Keratinocyte (primary cell): Measurements from ENCODE around the gene AFF2. TPM values are rescaled to one million over a fixed set of nuclear protein-coding genes. Genes with fewer than 3 reads are reported as not detected.

ENCODE experiments used
- DNase-seq: peaks from one replicate; pipeline ENCODE4 v3.0.0-alpha.2; 2011; ENCODE audit warnings: low read depth, missing footprints, low spot score
- FAIRE-seq: peaks from 2 replicates; lab custom pipeline; 2011; peaks lifted over from hg19 to GRCh38; lab: Jason Lieb, UNC
- H2AFZ ChIP-seq: 2 replicates; pipeline ENCODE4 v1.6.0; 2012; ENCODE audit warnings: low read length, control low read depth, inconsistent platforms; ENCODE audit not compliant: control insufficient read depth
- H3K27ac ChIP-seq: 2 replicates; pipeline ENCODE4 v1.5.1; 2011; ENCODE audit warnings: low read length; ENCODE audit not compliant: control insufficient read depth, insufficient read depth
- H3K27me3 ChIP-seq: 3 replicates; pipeline ENCODE4 v1.6.0; 2011; ENCODE audit warnings: low read length; ENCODE audit not compliant: control insufficient read depth, insufficient read depth; ENCODE audit errors: extremely low read depth
- H3K36me3 ChIP-seq, 2 experiments: 2 replicates in 1 of 2; 3 replicates in 1 of 2; pipeline ENCODE4 v1.5.1; 2011; ENCODE audit warnings: low read length in 2 of 2, mild to moderate bottlenecking in 1 of 2; ENCODE audit not compliant: control insufficient read depth in 2 of 2, insufficient read depth in 2 of 2; ENCODE audit errors: extremely low read depth in 1 of 2
- H3K4me1 ChIP-seq: 3 replicates; pipeline ENCODE4 v1.5.1; 2011; ENCODE audit warnings: low read length; ENCODE audit not compliant: control insufficient read depth, insufficient read depth; ENCODE audit errors: extremely low read depth
- H3K4me2 ChIP-seq: 3 replicates; pipeline ENCODE4 v1.6.0; 2011; ENCODE audit warnings: low read depth, low read length; ENCODE audit not compliant: control insufficient read depth, insufficient read depth; ENCODE audit errors: extremely low read depth
- H3K4me3 ChIP-seq, 3 experiments: fragments of 200-600 bp in 1 of 3; sonication (generic) in 1 of 3; 2 replicates in 2 of 3; 3 replicates in 1 of 3; pipeline ENCODE4 v1.5.1; 2011 to 2016; ENCODE audit warnings: low read length in 3 of 3, mild to moderate bottlenecking in 3 of 3, control low read depth in 2 of 3, inconsistent platforms in 1 of 3, low read depth in 1 of 3, mixed read lengths in 1 of 3, mixed run types in 1 of 3, moderate library complexity in 1 of 3; ENCODE audit not compliant: control insufficient read depth in 2 of 3, insufficient read depth in 2 of 3; ENCODE audit errors: extremely low read depth in 1 of 3
- H3K79me2 ChIP-seq: 2 replicates; pipeline ENCODE4 v1.6.0; 2012; ENCODE audit warnings: low read length; ENCODE audit not compliant: control insufficient read depth, insufficient read depth
- H3K9ac ChIP-seq: 3 replicates; pipeline ENCODE4 v1.6.0; 2011; ENCODE audit warnings: low read length; ENCODE audit not compliant: control insufficient read depth, insufficient read depth; ENCODE audit errors: extremely low read depth
- H3K9me1 ChIP-seq: 3 replicates; pipeline ENCODE4 v1.6.0; 2011; ENCODE audit warnings: low read length; ENCODE audit not compliant: control insufficient read depth, insufficient read depth; ENCODE audit errors: extremely low read depth
- H3K9me3 ChIP-seq: 2 replicates; pipeline ENCODE4 v1.5.1; 2012; ENCODE audit warnings: low read depth, low read length; ENCODE audit not compliant: control insufficient read depth
- H4K20me1 ChIP-seq: 3 replicates; pipeline ENCODE4 v1.6.0; 2011; ENCODE audit warnings: low read length; ENCODE audit not compliant: control insufficient read depth, insufficient read depth; ENCODE audit errors: extremely low read depth
- EZH2 ChIP-seq: IDR thresholded peaks from one replicate; pipeline ENCODE4 v1.6.1; 2012; ENCODE audit warnings: inconsistent platforms, mild to moderate bottlenecking, low read length, moderate library complexity
- dilution Hi-C: fragments of 300-500 bp; cut with MboI; formaldehyde crosslinking; loops from one replicate; pipeline ENCODE4 v1.7.0; 2020; ENCODE audit warnings: low sequenced_read_pairs; ENCODE audit not compliant: extremely low pct_ligation_motif_present
- polyA plus RNA-seq, 5 experiments: library from polyadenylated mRNA; depleted of rRNA in 3 of 5; stranded (reverse) in 3 of 5; stranded (forward) in 1 of 5; unstranded in 1 of 5; fragments of >200 nt; gene quantifications; 1 replicate in 1 of 5; 2 replicates in 3 of 5; 3 replicates in 1 of 5; pipeline versions ENCODE4 v1.2.1 to v1.2.3, GENCODE V29; 2011 to 2012; ENCODE audit warnings: missing spikeins in 2 of 5, low read depth in 1 of 5, low replicate concordance in 1 of 5
- TF ChIP-seq, protein P1 (sequence below), 3 experiments: IDR thresholded peaks in 1 of 3; conservative IDR thresholded peaks in 1 of 3; optimal IDR thresholded peaks in 1 of 3; 2 replicates in 2 of 3; 3 replicates in 1 of 3; pipeline versions ENCODE3 to v1.5.1; 2011; ENCODE audit warnings: low read length in 3 of 3, mild to moderate bottlenecking in 3 of 3, moderate library complexity in 2 of 3, control low read depth in 1 of 3, inconsistent platforms in 1 of 3; ENCODE audit not compliant: insufficient read depth in 2 of 3; ENCODE audit errors: extremely low read depth in 1 of 3

Gene AFF2
- polyA plus RNA-seq, 1 donor (not counting 4 experiments of a cell fraction or from before 2014, with no cell fraction given) = 0.01 TPM

DNA sequence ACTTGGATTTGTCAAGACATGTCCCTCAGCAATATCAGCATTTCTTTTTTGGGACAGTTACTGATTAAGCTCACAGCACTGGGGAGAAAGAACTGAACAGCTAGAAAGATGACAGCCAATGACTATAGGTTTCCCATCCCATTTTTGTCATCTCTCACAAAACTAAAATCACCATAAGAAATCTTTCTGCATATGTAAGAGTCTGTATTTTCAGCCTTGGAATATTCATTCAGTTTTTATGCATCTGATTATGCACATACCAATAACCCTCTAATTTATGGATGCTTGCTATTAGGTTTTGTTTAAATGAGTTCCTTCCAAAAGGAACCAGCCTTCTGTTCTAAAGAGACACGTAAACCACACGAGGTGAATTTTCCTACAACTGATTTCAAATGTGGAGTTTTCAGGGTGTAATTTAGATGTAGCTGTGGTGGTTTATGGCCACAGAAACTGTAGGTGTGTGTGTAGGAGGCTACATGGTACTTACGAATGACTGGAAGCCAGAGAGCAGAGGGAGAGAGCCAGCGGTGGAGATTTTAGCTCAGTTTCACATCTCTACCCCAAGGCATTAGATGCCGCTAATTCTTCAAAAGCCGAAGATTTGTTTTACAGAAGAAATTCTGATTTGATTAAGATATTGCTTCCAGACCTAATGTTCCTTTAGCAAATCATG lies 55.3 kb downstream of the AFF2 start:
- H2AFZ ChIP-seq = peak overlapping the region; percentile 20
- DNase-seq (no peak), FAIRE-seq (no peak)
- H3K27me3 ChIP-seq = no peaks in the 10 kb centered on the region
- dilution Hi-C loops = no loop called here
- H3K27ac ChIP-seq = no peak overlapping the region
- no peaks in the 10 kb centered on the region for H4K20me1 ChIP-seq
- no peaks in the 10 kb centered on the region for H3K4me1 ChIP-seq
- H3K79me2 ChIP-seq = no peaks in the 10 kb centered on the region
- no peaks in the 10 kb centered on the region for H3K9me3 ChIP-seq
- no peaks in the 10 kb centered on the region for H3K36me3 ChIP-seq
- no peak overlapping the region for H3K9ac ChIP-seq
- H3K9me1 ChIP-seq = no peaks in the 10 kb centered on the region
- no peak for TF ChIP-seq EZH2
- TF ChIP-seq, protein P1, sequence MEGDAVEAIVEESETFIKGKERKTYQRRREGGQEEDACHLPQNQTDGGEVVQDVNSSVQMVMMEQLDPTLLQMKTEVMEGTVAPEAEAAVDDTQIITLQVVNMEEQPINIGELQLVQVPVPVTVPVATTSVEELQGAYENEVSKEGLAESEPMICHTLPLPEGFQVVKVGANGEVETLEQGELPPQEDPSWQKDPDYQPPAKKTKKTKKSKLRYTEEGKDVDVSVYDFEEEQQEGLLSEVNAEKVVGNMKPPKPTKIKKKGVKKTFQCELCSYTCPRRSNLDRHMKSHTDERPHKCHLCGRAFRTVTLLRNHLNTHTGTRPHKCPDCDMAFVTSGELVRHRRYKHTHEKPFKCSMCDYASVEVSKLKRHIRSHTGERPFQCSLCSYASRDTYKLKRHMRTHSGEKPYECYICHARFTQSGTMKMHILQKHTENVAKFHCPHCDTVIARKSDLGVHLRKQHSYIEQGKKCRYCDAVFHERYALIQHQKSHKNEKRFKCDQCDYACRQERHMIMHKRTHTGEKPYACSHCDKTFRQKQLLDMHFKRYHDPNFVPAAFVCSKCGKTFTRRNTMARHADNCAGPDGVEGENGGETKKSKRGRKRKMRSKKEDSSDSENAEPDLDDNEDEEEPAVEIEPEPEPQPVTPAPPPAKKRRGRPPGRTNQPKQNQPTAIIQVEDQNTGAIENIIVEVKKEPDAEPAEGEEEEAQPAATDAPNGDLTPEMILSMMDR (optimal IDR thresholded peaks at IDR 0.05 in 1 of 3, IDR thresholded peaks at IDR 0.05 in 1 of 3, conservative IDR thresholded peaks at IDR 0.05 in 1 of 3; ENCODE audit: extremely low read depth in 1 of 3, insufficient read depth in 2 of 3, low read length in 3 of 3) = no peak
- no peak overlapping the region for H3K4me2 ChIP-seq
- H3K4me3 ChIP-seq = no peak overlapping the region

- dilution Hi-C loops = no loop called here
- TF ChIP-seq, protein P1 (optimal IDR thresholded peaks at IDR 0.05 in 1 of 3, IDR thresholded peaks at IDR 0.05 in 1 of 3, conservative IDR thresholded peaks at IDR 0.05 in 1 of 3; ENCODE audit: extremely low read depth in 1 of 3, insufficient read depth in 2 of 3, low read length in 3 of 3) = no peak
- no peak for TF ChIP-seq EZH2
- FAIRE-seq = no peak
- Histone ChIP-seq H3K4me1 (no peaks in the 10 kb centered on the region), H3K27ac (no peak overlapping the region), H3K9me1 (no peaks in the 10 kb centered on the region), H3K36me3 (no peaks in the 10 kb centered on the region), H3K9me3 (no peaks in the 10 kb centered on the region), H3K4me2 (no peak overlapping the region), H3K4me3 (no peak overlapping the region), H3K79me2 (no peaks in the 10 kb centered on the region), H4K20me1 (no peaks in the 10 kb centered on the region), H3K27me3 (no peaks in the 10 kb centered on the region), H3K9ac (no peak overlapping the region), H2AFZ (no peak overlapping the region)
- no peak for DNase-seq
These were observed 56.1 kb downstream of the AFF2 start for GRCh38 chrX:148556498-148556897.
